GM18858 (cell line): ENCODE measurements around the gene DCLRE1C.
"Not testable (repeated sequence)": the region's sequence is repeated elsewhere in the genome, so short reads cannot be mapped to it uniquely, and the experiment has no call there.

Experiments
- ATAC-seq: cut with Tn5 transposase; IDR thresholded peaks from one replicate; pipeline ENCODE4 v1.9.1; 2021; ENCODE audit not compliant: unreplicated experiment

Gene DCLRE1C

GRCh38 chr10:14889318-14889717 is 64.6 kb downstream of the DCLRE1C start:
- ATAC-seq: no peak

GRCh38 chr10:14884082-14884481 is 69.8 kb downstream of the DCLRE1C start:
- no peak for ATAC-seq

- ATAC-seq: no peak
Measured at GRCh38 chr10:14880229-14880628, 73.7 kb downstream of the DCLRE1C start.

GRCh38 chr10:14879928-14880193 is 74.0 kb downstream of the DCLRE1C start:
- ATAC-seq: no peak

GRCh38 chr10:14879124-14879927 is 74.6 kb downstream of the DCLRE1C start:
- ATAC-seq: peak; percentile 7

GRCh38 chr10:14878266-14879123 is 75.4 kb downstream of the DCLRE1C start, which contains the start of gene SUV39H2:
Gene SUV39H2, plus strand, starts transcription at chr10:14878866. Its CDS starts 23 bp downstream, at chr10:14878889.
- ATAC-seq: peak; percentile 83

- no peak for ATAC-seq
Measured at GRCh38 chr10:14876764-14877163, 77.1 kb downstream of the DCLRE1C start.

GRCh38 chr10:14875941-14876340 is 78.0 kb downstream of the DCLRE1C start:
- no peak for ATAC-seq

- ATAC-seq: peak; percentile 52
Measured at GRCh38 chr10:14873090-14873760, 80.7 kb downstream of the DCLRE1C start.

GRCh38 chr10:14864871-14865270 is 89.0 kb downstream of the DCLRE1C start:
- not testable (repeated sequence) for ATAC-seq

GRCh38 chr10:14864466-14864865 is 89.4 kb downstream of the DCLRE1C start:
- ATAC-seq: not testable (repeated sequence)

- no peak for ATAC-seq
Measured at GRCh38 chr10:14860791-14861190, 93.1 kb downstream of the DCLRE1C start.

GRCh38 chr10:14859775-14860174 is 94.1 kb downstream of the DCLRE1C start:
- ATAC-seq: no peak

GRCh38 chr10:14859043-14859442 is 94.9 kb downstream of the DCLRE1C start:
- ATAC-seq: no peak

GRCh38 chr10:14858338-14858960 is 95.4 kb downstream of the DCLRE1C start:
- no peak for ATAC-seq

- ATAC-seq: no peak
Measured at GRCh38 chr10:14855453-14855852, 98.4 kb downstream of the DCLRE1C start.

- ATAC-seq: no peak
Measured at GRCh38 chr10:14852236-14852635, 101.7 kb downstream of the DCLRE1C start.
